ENCODE results near the gene SOWAHB.

Gene SOWAHB

GRCh38 chr4:76897536-76898384, at the start of gene SOWAHB:
Gene SOWAHB (minus strand): TSS chr4:76898144. CDS start chr4:76897849, 295 bp downstream.
- DNase-seq (ENCODE audit: low spot score): peak; percentile 28

DNA sequence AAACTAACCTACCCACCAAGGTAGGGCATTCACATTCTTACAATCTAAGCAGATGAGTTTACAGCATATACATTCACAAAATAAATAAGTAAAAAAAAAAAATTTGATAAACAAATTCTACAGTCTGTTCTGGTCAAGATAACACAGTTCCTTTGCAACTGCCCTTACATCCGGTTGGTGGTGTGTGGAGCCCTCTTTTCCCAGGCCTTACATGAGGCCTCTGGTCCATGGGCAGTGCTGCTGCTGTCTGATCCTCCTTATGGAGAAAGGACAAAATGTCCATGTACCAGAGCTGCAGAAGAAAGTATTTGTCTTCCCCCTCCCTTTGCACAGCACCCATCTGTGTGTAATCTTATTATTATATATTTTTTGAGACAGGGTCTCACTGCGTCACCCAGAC, 49.4 kb upstream of the SOWAHB start:
- no peak for DNase-seq (ENCODE audit: low spot score)

DNA sequence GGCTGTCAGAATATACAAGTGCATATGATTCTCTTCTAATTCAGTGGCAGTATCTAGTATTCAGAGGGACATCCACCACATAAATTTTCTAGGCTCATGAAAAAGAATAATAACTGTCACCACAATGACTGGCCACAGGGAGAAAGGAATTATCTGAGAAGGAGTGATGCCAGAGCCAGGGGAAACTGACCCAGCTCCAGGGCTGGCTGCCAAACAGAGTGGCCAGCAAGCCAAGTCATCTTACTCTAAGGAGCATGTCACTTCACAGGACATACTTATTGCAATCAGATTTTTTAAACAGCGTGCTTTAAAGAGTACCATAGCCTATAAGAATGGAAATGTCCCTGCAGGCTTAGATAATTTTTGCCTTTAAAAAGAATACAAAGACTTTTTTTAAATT, 45.8 kb upstream of the SOWAHB start:
- DNase-seq (ENCODE audit: low spot score): no peak

GRCh38 chr4:76943129-76943620, 45.2 kb upstream of the SOWAHB start:
- DNase-seq (ENCODE audit: low spot score): no peak

GRCh38 chr4:76939184-76939583, 41.2 kb upstream of the SOWAHB start:
- DNase-seq (ENCODE audit: low spot score): no peak

DNA sequence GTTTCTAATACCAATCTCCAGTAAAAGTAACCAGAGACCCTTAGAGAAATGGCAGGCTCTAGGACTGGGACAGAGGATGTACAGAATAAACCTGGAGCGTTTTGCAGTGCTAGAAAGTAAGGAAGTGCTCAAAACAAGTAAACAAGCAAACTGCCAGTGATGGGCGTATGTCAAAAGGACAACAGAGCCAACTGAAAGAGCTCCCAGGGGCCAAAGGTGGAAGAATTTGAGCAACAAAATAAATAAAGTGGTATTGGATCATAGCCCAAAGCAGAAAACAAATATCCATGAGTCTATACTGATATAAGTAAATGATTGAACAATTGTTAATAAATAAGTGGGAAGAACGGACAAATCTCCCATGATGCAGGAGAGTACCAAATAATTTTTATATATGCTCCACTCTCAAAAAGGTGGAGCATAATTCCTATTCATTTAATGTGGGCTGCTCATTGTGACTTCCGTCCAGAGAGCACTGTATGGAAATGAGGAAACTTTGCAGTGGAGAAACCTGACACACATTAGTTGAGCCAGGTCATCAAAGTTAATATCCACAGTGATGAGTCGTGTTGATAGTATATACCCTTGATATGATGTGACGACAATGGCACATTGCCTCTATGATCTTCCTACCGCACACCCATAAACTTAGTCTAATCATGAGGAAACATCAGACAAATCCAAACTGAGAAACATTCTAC, 33.8 kb upstream of the SOWAHB start:
- no peak for DNase-seq (ENCODE audit: low spot score)

- no peak for DNase-seq (ENCODE audit: low spot score)
These were observed 33.1 kb upstream of the SOWAHB start for GRCh38 chr4:76931087-76931486.

- no peak for DNase-seq (ENCODE audit: low spot score)
These were observed 32.7 kb upstream of the SOWAHB start for GRCh38 chr4:76930685-76931084.

- no peak for DNase-seq (ENCODE audit: low spot score)
These were observed 28.9 kb upstream of the SOWAHB start for GRCh38 chr4:76926841-76927240.

DNA sequence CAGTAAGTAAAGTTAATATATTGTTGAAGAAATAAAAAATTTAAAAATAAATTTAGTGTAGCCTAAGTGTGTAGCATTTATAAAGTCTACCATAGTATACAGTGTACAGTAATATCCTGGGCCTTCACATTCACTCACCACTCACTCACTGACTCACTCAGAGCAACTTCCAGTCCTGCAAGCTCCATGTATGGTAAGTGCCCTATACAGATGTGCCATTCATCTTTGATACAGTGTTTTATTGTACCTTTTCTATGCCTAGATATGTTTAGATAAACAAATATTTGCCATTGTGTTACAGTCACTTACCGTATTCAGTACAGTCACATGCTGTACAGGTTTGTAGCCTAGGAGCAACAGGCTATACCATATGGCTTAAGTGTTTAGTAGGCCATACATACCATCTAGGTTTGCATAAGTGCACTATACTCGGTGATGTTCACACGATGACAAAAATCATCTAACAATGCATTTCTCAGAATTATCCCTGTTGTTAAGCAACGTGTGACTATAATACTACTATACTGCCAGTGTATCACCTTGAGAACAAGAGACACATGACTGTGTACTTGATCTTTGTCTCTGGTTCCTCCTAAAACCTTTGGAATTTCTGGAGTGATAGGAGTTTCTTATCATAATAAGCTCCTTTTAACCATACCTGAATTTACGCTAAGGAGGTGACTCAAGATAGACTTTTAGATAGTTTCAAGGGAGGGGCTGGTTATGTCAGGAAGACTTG, 25.8 kb upstream of the SOWAHB start:
- DNase-seq (ENCODE audit: low spot score): no peak

DNA sequence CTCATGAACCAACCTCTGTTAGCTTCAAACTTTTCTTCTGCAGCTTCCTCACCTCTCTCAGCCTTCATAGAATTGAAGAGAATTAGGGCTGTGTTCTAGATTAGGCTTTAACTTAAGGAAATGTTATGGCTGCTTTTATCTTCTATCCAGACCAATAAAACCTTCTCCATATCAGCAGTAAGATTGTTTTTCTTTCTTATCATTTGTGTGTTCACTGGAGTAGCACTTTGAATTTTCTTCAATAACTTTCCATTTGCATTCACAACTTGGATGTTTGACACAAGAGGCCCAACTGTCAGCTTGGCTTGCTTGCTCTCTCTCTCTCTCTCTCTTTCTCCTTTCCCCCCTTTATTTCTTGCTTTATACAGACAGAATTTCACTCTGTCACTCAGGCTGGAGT, 22.8 kb upstream of the SOWAHB start:
- DNase-seq (ENCODE audit: low spot score): no peak

GRCh38 chr4:76909711-76910110, 11.8 kb upstream of the SOWAHB start:
- DNase-seq (ENCODE audit: low spot score): no peak

- DNase-seq (ENCODE audit: low spot score): no peak
These were observed 7.6 kb upstream of the SOWAHB start for GRCh38 chr4:76905521-76905920.

- no peak for DNase-seq (ENCODE audit: low spot score)
These were observed 6.8 kb upstream of the SOWAHB start for GRCh38 chr4:76904646-76905190.

- no peak for DNase-seq (ENCODE audit: low spot score)
These were observed 4.4 kb upstream of the SOWAHB start for GRCh38 chr4:76902233-76902890.

DNA sequence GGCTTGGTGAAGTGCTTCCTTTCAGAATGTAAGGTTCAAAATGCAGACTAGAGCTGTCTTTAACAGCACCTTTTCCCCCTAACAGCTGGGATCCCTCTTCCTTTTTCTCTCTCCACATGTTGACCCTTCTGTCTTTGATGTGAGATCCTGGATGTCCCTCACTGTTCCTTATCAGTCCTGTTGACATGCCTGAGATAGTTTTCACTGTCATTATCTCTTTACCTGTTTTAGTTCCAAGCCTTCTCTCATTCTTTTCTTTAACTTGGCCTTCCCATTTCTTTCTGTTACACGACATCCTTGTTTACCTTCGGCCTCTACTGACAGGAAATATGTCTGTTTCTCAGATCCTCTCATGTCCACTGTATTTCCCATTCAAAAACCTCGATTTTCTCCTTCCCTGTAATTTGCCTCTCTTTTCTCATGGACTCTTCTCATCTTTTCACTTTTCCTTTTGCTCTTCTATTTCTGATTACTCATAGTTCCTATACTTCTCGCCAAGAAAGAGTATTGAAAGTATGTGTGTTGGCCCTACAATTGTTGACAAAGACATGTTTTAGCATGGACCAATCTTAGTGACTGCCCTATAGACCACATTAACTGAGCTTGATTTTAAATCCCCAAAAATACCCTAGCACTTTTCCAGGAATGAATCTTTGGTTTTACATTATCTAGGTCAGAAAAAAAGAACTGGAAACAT, 1.2 kb upstream of the SOWAHB start:
- no peak for DNase-seq (ENCODE audit: low spot score)

DNA sequence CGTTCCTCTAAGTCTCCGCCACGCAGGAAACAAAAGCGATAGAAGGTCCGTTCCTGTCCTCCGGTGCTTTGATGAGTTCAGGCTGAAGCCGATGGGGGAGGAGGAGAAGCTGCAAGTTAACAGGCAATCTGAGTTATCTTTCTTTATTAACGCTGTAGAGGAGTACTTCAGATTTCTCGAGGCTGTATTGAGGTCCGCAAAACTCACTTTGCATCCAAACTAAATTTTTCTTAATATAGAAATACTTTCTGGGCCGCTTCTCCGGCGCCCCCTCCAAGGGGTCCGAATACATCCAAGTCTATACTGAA, 395 bp upstream of the SOWAHB start:
- no peak for DNase-seq (ENCODE audit: low spot score)

- DNase-seq (ENCODE audit: low spot score): peak; percentile 29
These were observed 1.1 kb downstream of the SOWAHB start for GRCh38 chr4:76896614-76897535.

DNA sequence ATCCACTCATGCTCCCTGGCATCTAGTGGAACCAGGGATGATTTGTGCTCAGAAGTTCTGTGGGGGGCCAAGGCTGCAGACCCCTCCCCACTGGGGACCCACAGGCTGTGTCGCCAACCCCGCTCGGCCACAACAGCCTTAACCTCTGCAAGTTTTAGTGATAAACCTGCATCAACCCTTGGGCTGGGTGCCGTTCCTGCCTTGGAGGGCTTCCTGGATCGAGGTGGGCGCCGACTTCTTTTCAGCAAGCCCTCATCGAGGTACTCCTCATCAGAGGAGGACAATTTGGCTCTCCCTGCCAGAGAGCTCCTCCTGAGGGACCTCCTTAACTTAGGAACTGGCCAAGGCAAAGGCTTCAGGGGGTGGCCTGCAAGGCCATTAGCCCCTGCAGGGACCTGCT, 1.9 kb downstream of the SOWAHB start:
- no peak for DNase-seq (ENCODE audit: low spot score)

GRCh38 chr4:76895619-76896018, 2.3 kb downstream of the SOWAHB start:
- no peak for DNase-seq (ENCODE audit: low spot score)

Measured in germinal center (tissue), 1 donor.